HEK293 (cell line): ENCODE measurements around the gene IFI6.
"Not testable (repeated sequence)": the region's sequence is repeated elsewhere in the genome, so short reads cannot be mapped to it uniquely, and the experiment has no call there.

ENCODE experiments used
- CTCF ChIA-PET: fragments of 350-600 bp; formaldehyde crosslinking; extraction: SDS; loops from one replicate; lab custom pipeline; 2021; ENCODE audit warnings: antibody characterized with exemption; lab: Yijun Ruan, JAX
- POLR2A ChIA-PET: fragments of 300-600 bp; formaldehyde crosslinking; extraction: SDS; loops from one replicate; lab custom pipeline; 2020; ENCODE audit warnings: antibody characterized with exemption, inconsistent platforms; lab: Yijun Ruan, JAX
- H3K27ac ChIP-seq: fragments of 200-500 bp; sonication (Bioruptor generic); 2 replicates; pipeline ENCODE4 v1.5.1; 2014; ENCODE audit warnings: low read depth, low read length, control low read depth, inconsistent platforms; ENCODE audit errors: extremely low read depth
- H3K36me3 ChIP-seq, 2 experiments: fragments of 200-500 bp in 1 of 2; sonication (Bioruptor generic) in 1 of 2; 1 replicate in 1 of 2; 2 replicates in 1 of 2; pipeline ENCODE4 v1.5.1; 2014 to 2017; ENCODE audit warnings: inconsistent platforms in 2 of 2, low read length in 2 of 2; ENCODE audit not compliant: control insufficient read depth in 2 of 2, insufficient read depth in 1 of 2
- H3K4me1 ChIP-seq: fragments of 200-500 bp; sonication (Bioruptor generic); 2 replicates; pipeline ENCODE4 v1.5.1; 2014; ENCODE audit warnings: mild to moderate bottlenecking, low read length, inconsistent platforms; ENCODE audit not compliant: control insufficient read depth, insufficient read depth
- H3K4me3 ChIP-seq: 2 replicates; pipeline ENCODE4 v1.5.1; 2011; ENCODE audit warnings: low read depth, mild to moderate bottlenecking, control low read depth, low read length, moderate library complexity
- H3K9me3 ChIP-seq: fragments of 200-500 bp; sonication (Bioruptor generic); 2 replicates; pipeline ENCODE4 v1.5.1; 2014; ENCODE audit warnings: low read depth, low read length, inconsistent platforms; ENCODE audit not compliant: control insufficient read depth, insufficient read depth
- HOXD13 ChIP-seq: sonication (generic); formaldehyde crosslinking; IDR thresholded peaks from 2 replicates; pipeline ENCODE4 v1.8.0; 2022; ENCODE audit warnings: missing genetic modification reagents, borderline replicate concordance
- KLF7 ChIP-seq: fragments of 450-650 bp; formaldehyde crosslinking; IDR thresholded peaks from 2 replicates; pipeline ENCODE4 v1.5.1; 2016; ENCODE audit warnings: missing biosample characterization, missing genetic modification characterization, borderline replicate concordance
- KLF8 ChIP-seq: fragments of 450-650 bp; formaldehyde crosslinking; IDR thresholded peaks from 2 replicates; pipeline ENCODE4 v1.5.1; 2016; ENCODE audit warnings: missing biosample characterization, missing genetic modification characterization
- PRDM2 ChIP-seq: fragments of 450-650 bp; formaldehyde crosslinking; IDR thresholded peaks from 2 replicates; pipeline ENCODE4 v1.5.1; 2016; ENCODE audit warnings: missing biosample characterization, missing genetic modification characterization, borderline replicate concordance
- ZBTB21 ChIP-seq: fragments of 450-650 bp; formaldehyde crosslinking; IDR thresholded peaks from 2 replicates; pipeline ENCODE4 v1.5.1; 2017; ENCODE audit warnings: missing biosample characterization, missing genetic modification characterization
- ZBTB44 ChIP-seq: fragments of 450-650 bp; IDR thresholded peaks from 2 replicates; pipeline ENCODE4 v1.5.1; 2018; ENCODE audit warnings: missing biosample characterization, mild to moderate bottlenecking, missing genetic modification characterization
- ZFP3 ChIP-seq: fragments of 450-650 bp; formaldehyde crosslinking; IDR thresholded peaks from 2 replicates; pipeline ENCODE4 v1.5.1; 2016; ENCODE audit warnings: low read depth, missing biosample characterization, missing genetic modification characterization
- ZNF138 ChIP-seq: fragments of 450-650 bp; formaldehyde crosslinking; IDR thresholded peaks from 2 replicates; pipeline ENCODE4 v1.5.1; 2016; ENCODE audit warnings: missing biosample characterization, missing genetic modification characterization, borderline replicate concordance
- ZNF157 ChIP-seq: fragments of 450-650 bp; formaldehyde crosslinking; IDR thresholded peaks from 2 replicates; pipeline ENCODE4 v1.5.1; 2016; ENCODE audit warnings: missing biosample characterization, missing genetic modification characterization
- ZNF18 ChIP-seq: fragments of 450-650 bp; formaldehyde crosslinking; IDR thresholded peaks from 2 replicates; pipeline ENCODE4 v1.5.1; 2016; ENCODE audit warnings: missing biosample characterization, missing genetic modification characterization
- ZNF184 ChIP-seq: fragments of 450-650 bp; IDR thresholded peaks from 2 replicates; pipeline ENCODE4 v1.5.1; 2018; ENCODE audit warnings: missing biosample characterization, mild to moderate bottlenecking, missing genetic modification characterization
- ZNF394 ChIP-seq: fragments of 450-650 bp; formaldehyde crosslinking; IDR thresholded peaks from 2 replicates; pipeline ENCODE4 v1.5.1; 2016; ENCODE audit warnings: missing biosample characterization, missing genetic modification characterization, mild to moderate bottlenecking, moderate library complexity, borderline replicate concordance
- ZNF426 ChIP-seq: fragments of 450-650 bp; formaldehyde crosslinking; IDR thresholded peaks from 2 replicates; pipeline ENCODE4 v1.5.1; 2017; ENCODE audit warnings: missing biosample characterization, missing genetic modification characterization, mild to moderate bottlenecking, inconsistent platforms, moderate library complexity
- ZNF670 ChIP-seq: fragments of 450-650 bp; formaldehyde crosslinking; IDR thresholded peaks from 2 replicates; pipeline ENCODE4 v1.5.1; 2016; ENCODE audit warnings: missing biosample characterization, missing genetic modification characterization, low read depth
- ZNF692 ChIP-seq: fragments of 450-650 bp; formaldehyde crosslinking; IDR thresholded peaks from 2 replicates; pipeline ENCODE4 v1.5.1; 2016; ENCODE audit warnings: missing biosample characterization, missing genetic modification characterization
- ZNF704 ChIP-seq: fragments of 450-650 bp; formaldehyde crosslinking; IDR thresholded peaks from 2 replicates; pipeline ENCODE4 v1.5.1; 2016; ENCODE audit warnings: missing biosample characterization, missing genetic modification characterization
- ZNF707 ChIP-seq: fragments of 450-650 bp; formaldehyde crosslinking; IDR thresholded peaks from 2 replicates; pipeline ENCODE4 v1.5.1; 2016; ENCODE audit warnings: missing biosample characterization, missing genetic modification characterization
- ZNF837 ChIP-seq: fragments of 450-650 bp; formaldehyde crosslinking; IDR thresholded peaks from 2 replicates; pipeline ENCODE4 v1.5.1; 2016; ENCODE audit warnings: missing biosample characterization, missing genetic modification characterization
- ZSCAN30 ChIP-seq: fragments of 450-650 bp; IDR thresholded peaks from 2 replicates; pipeline ENCODE4 v1.5.1; 2018; ENCODE audit warnings: missing biosample characterization, mild to moderate bottlenecking, missing genetic modification characterization, moderate library complexity
- ZSCAN5A ChIP-seq: fragments of 450-650 bp; formaldehyde crosslinking; IDR thresholded peaks from 2 replicates; pipeline ENCODE4 v1.5.1; 2016; ENCODE audit warnings: missing biosample characterization, missing genetic modification characterization
- ZXDB ChIP-seq: fragments of 450-650 bp; formaldehyde crosslinking; IDR thresholded peaks from 2 replicates; pipeline ENCODE4 v1.5.1; 2016; ENCODE audit warnings: missing biosample characterization, missing genetic modification characterization

IFI6 gene

GRCh38 chr1:27630859-27631491, 41.0 kb downstream of the IFI6 start (continued):
- no peak for TF ChIP-seq ZBTB44
- no peak for TF ChIP-seq KLF7
- TF ChIP-seq ZNF184 (tag by site-specific recombination), result no peak
- TF ChIP-seq PRDM2 (tag by site-specific recombination), result no peak
- TF ChIP-seq ZNF426, result no peak

GRCh38 chr1:27628712-27629111, 43.3 kb downstream of the IFI6 start:
- POLR2A ChIA-PET, result interaction anchor here (0.6 kb wide), 1 partner anchor 72 kb away, joined by 4 read pairs; no protein-coding TSS in a partner anchor
- H3K27ac ChIP-seq, result no peak overlapping the region
- H3K4me3 ChIP-seq, result no peak overlapping the region
- no peaks in the 10 kb centered on the region for H3K36me3 ChIP-seq
- CTCF ChIA-PET, result interaction anchor here (0.6 to 3.1 kb wide), 7 partner anchors 9 to 48 kb away, joined by 3 to 15 read pairs (median 6); partner anchors contain the start of gene IFI6
- TF ChIP-seq ZXDB (tag by site-specific recombination) (no peak), ZFP3 (no peak), ZNF692 (no peak), ZNF704 (tag by site-specific recombination) (no peak), ZNF837 (no peak), ZBTB21 (tag by site-specific recombination) (no peak), ZNF394 (tag by site-specific recombination) (no peak), ZSCAN5A (tag by site-specific recombination) (no peak), ZNF157 (tag by site-specific recombination) (no peak), ZNF138 (tag by site-specific recombination) (no peak), ZNF707 (tag by site-specific recombination) (no peak), ZNF670 (tag by site-specific recombination) (no peak), HOXD13 (no peak), ZNF18 (tag by site-specific recombination) (no peak), KLF8 (tag by site-specific recombination) (no peak), ZSCAN30 (no peak)
- no peaks in the 10 kb centered on the region for H3K4me1 ChIP-seq
- H3K9me3 ChIP-seq, result no peaks in the 10 kb centered on the region

- H3K9me3 ChIP-seq, H3K4me1 ChIP-seq, H3K4me3 ChIP-seq, H3K27ac ChIP-seq, POLR2A ChIA-PET, H3K36me3 ChIP-seq: not testable (repeated sequence)
- CTCF ChIA-PET, result interaction anchor here (1.2 to 3.1 kb wide), 3 partner anchors 16 to 36 kb away, joined by 6 to 15 read pairs (median 7); no protein-coding TSS in a partner anchor
These were observed 44.3 kb downstream of the IFI6 start for GRCh38 chr1:27627733-27628132.
